Measurements from ENCODE around the gene MICU1.
"Not testable (repeated sequence)": the region's sequence is repeated elsewhere in the genome, so short reads cannot be mapped to it uniquely, and the experiment has no call there.

The MICU1 gene

GRCh38 chr10:72355214-72355555 lies 270.7 kb downstream of the MICU1 start:
- peak overlapping the region; percentile 95 for H3K27ac ChIP-seq (ENCODE audit: low read depth, low read length)
- H3K27me3 ChIP-seq (ENCODE audit: insufficient read depth, low read length), result no peaks in the 10 kb centered on the region
- no peaks in the 10 kb centered on the region for H3K36me3 ChIP-seq (ENCODE audit: insufficient read depth, low read length)
- peaks cover 15% of the 10 kb centered on the region for H3K4me1 ChIP-seq (ENCODE audit: control insufficient read depth, insufficient read depth, low read length, unreplicated experiment)
- peak overlapping the region; percentile 93 for H3K4me3 ChIP-seq (ENCODE audit: low read depth, low read length)
- H2AFZ ChIP-seq (ENCODE audit: low read length, unreplicated experiment), result peak overlapping the region; percentile 93
- H3K79me2 ChIP-seq (ENCODE audit: control insufficient read depth, insufficient read depth, low read length, unreplicated experiment), result peaks cover 35% of the 10 kb centered on the region

GRCh38 chr10:72354356-72355213 lies 271.3 kb downstream of the MICU1 start, which contains the start of gene DNAJB12:
TSS of gene DNAJB12 (minus strand) at chr10:72354919. CDS start at chr10:72354897, 22 bp downstream.
- peak within 1 kb of the TSS; percentile 93 for H3K4me3 ChIP-seq (ENCODE audit: low read depth, low read length)
- H3K4me1 ChIP-seq (ENCODE audit: control insufficient read depth, insufficient read depth, low read length, unreplicated experiment), result peaks cover 15% of the 10 kb centered on the region
- H3K27ac ChIP-seq (ENCODE audit: low read depth, low read length), result peak within 1 kb of the TSS; percentile 95
- H3K36me3 ChIP-seq (ENCODE audit: insufficient read depth, low read length), result no peaks in the 10 kb centered on the region
- H3K27me3 ChIP-seq (ENCODE audit: insufficient read depth, low read length), result no peaks in the 10 kb centered on the region
- peak within 1 kb of the TSS; percentile 94 for H2AFZ ChIP-seq (ENCODE audit: low read length, unreplicated experiment)
- peaks cover 35% of the 10 kb centered on the region for H3K79me2 ChIP-seq (ENCODE audit: control insufficient read depth, insufficient read depth, low read length, unreplicated experiment)

- H3K36me3 ChIP-seq (ENCODE audit: insufficient read depth, low read length), result no peaks in the 10 kb centered on the region
- peaks cover 15% of the 10 kb centered on the region for H3K4me1 ChIP-seq (ENCODE audit: control insufficient read depth, insufficient read depth, low read length, unreplicated experiment)
- H2AFZ ChIP-seq (ENCODE audit: low read length, unreplicated experiment), result no peak overlapping the region
- H3K4me3 ChIP-seq (ENCODE audit: low read depth, low read length), result peak overlapping the region; percentile 93
- no peaks in the 10 kb centered on the region for H3K27me3 ChIP-seq (ENCODE audit: insufficient read depth, low read length)
- peak overlapping the region; percentile 95 for H3K27ac ChIP-seq (ENCODE audit: low read depth, low read length)
- H3K79me2 ChIP-seq (ENCODE audit: control insufficient read depth, insufficient read depth, low read length, unreplicated experiment), result peaks cover 35% of the 10 kb centered on the region
Measured at GRCh38 chr10:72353965-72354355, 271.9 kb downstream of the MICU1 start.

- Histone ChIP-seq H3K4me1 (ENCODE audit: control insufficient read depth, insufficient read depth, low read length, unreplicated experiment) (peaks cover 15% of the 10 kb centered on the region), H3K4me3 (ENCODE audit: low read depth, low read length) (peak overlapping the region; percentile 93), H3K27me3 (ENCODE audit: insufficient read depth, low read length) (no peaks in the 10 kb centered on the region), H2AFZ (ENCODE audit: low read length, unreplicated experiment) (no peak overlapping the region), H3K36me3 (ENCODE audit: insufficient read depth, low read length) (no peaks in the 10 kb centered on the region), H3K27ac (ENCODE audit: low read depth, low read length) (peak overlapping the region; percentile 95), H3K79me2 (ENCODE audit: control insufficient read depth, insufficient read depth, low read length, unreplicated experiment) (peaks cover 35% of the 10 kb centered on the region)
Measured at GRCh38 chr10:72353028-72353964, 272.6 kb downstream of the MICU1 start.

GRCh38 chr10:72351479-72351878 lies 274.4 kb downstream of the MICU1 start:
- Histone ChIP-seq H3K27me3 (ENCODE audit: insufficient read depth, low read length) (no peaks in the 10 kb centered on the region), H3K4me3 (ENCODE audit: low read depth, low read length) (no peak overlapping the region), H2AFZ (ENCODE audit: low read length, unreplicated experiment) (no peak overlapping the region), H3K4me1 (ENCODE audit: control insufficient read depth, insufficient read depth, low read length, unreplicated experiment) (peaks cover 15% of the 10 kb centered on the region), H3K27ac (ENCODE audit: low read depth, low read length) (no peak overlapping the region), H3K36me3 (ENCODE audit: insufficient read depth, low read length) (no peaks in the 10 kb centered on the region), H3K79me2 (ENCODE audit: control insufficient read depth, insufficient read depth, low read length, unreplicated experiment) (peaks cover 40% of the 10 kb centered on the region)

DNA sequence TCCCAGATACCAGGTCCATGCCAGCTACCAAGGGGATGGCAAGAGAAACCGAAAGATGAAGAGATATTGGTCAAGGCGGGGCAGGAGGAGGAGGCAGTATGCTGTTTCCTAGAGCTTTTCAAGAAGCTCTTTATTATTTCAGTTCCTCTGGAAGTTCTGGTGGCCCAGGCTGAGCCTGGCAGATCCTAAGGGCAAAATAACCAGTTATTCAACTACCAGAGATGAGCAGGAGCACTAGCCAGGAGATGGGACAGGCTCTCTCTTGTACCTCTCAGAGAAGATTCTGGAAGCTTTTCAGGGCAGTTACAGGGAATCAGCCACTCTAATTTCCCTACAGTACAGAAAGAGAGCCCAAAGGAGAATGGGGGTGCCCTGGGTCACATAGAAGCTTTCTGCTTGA lies 276.4 kb downstream of the MICU1 start:
- H3K79me2 ChIP-seq (ENCODE audit: control insufficient read depth, insufficient read depth, low read length, unreplicated experiment), result peaks cover 40% of the 10 kb centered on the region

GRCh38 chr10:72348282-72348681 lies 277.6 kb downstream of the MICU1 start:
- H3K27ac ChIP-seq (ENCODE audit: low read depth, low read length), result no peak overlapping the region
- peaks cover 31% of the 10 kb centered on the region for H3K79me2 ChIP-seq (ENCODE audit: control insufficient read depth, insufficient read depth, low read length, unreplicated experiment)
- no peak overlapping the region for H3K4me3 ChIP-seq (ENCODE audit: low read depth, low read length)
- no peak overlapping the region for H2AFZ ChIP-seq (ENCODE audit: low read length, unreplicated experiment)
- peaks cover 12% of the 10 kb centered on the region for H3K4me1 ChIP-seq (ENCODE audit: control insufficient read depth, insufficient read depth, low read length, unreplicated experiment)
- H3K27me3 ChIP-seq (ENCODE audit: insufficient read depth, low read length), result no peaks in the 10 kb centered on the region
- 0 out of 2 replicates have a peak, but pooled peaks cover under 1% of the 10 kb centered on the region for H3K36me3 ChIP-seq (ENCODE audit: insufficient read depth, low read length)

More for the DNA sequence above, 276.4 kb downstream of the MICU1 start:
- no peak overlapping the region for H3K4me3 ChIP-seq (ENCODE audit: low read depth, low read length)
- H3K36me3 ChIP-seq (ENCODE audit: insufficient read depth, low read length), result no peaks in the 10 kb centered on the region
- no peak overlapping the region for H2AFZ ChIP-seq (ENCODE audit: low read length, unreplicated experiment)
- H3K27me3 ChIP-seq (ENCODE audit: insufficient read depth, low read length), result no peaks in the 10 kb centered on the region
- H3K27ac ChIP-seq (ENCODE audit: low read depth, low read length), result no peak overlapping the region
- peaks cover 15% of the 10 kb centered on the region for H3K4me1 ChIP-seq (ENCODE audit: control insufficient read depth, insufficient read depth, low read length, unreplicated experiment)

DNA sequence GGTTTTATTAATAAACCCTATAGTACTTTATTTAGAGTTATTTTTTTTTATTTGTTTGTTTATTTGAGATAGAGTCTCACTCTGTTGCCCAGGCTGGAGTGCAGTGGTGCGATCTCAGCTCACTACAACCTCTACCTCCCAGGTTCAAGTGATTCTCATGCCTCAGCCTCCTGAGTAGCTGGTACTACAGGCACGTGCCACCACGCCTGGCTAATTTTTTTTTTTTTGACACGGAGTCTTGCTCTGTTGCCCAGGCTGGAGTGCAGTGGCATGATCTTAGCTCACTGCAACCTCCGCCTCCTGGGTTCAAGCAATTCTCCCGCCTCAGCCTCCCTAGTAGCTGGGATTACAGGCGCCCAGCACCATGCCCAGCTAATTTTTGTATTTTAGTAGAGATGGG lies 279.8 kb downstream of the MICU1 start:
- not testable (repeated sequence) for H3K4me1 ChIP-seq (ENCODE audit: control insufficient read depth, insufficient read depth, low read length, unreplicated experiment); H3K27ac ChIP-seq (ENCODE audit: low read depth, low read length); H3K36me3 ChIP-seq (ENCODE audit: insufficient read depth, low read length); H3K27me3 ChIP-seq (ENCODE audit: insufficient read depth, low read length); H3K4me3 ChIP-seq (ENCODE audit: low read depth, low read length); H3K79me2 ChIP-seq (ENCODE audit: control insufficient read depth, insufficient read depth, low read length, unreplicated experiment); H2AFZ ChIP-seq (ENCODE audit: low read length, unreplicated experiment)

DNA sequence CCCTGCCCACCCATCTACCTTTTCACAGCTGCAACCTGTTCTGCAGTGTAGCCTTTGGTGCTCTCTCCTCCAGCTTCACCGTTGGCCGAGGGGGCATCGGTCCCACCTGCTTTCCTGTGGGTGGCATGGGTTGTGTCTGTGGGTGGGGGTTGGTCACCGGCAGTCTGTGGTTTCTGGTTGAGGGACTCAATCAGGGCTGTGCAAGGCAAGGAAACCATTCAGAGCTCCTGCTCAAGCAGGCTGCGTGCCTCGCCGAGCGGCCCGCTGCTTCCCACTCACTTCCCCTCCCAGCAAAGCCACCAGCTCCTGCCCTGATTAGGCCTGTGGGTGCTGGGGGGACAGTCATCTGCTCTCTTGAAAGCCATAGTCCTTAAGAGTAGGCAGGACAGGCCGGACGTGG lies 280.9 kb downstream of the MICU1 start:
- Histone ChIP-seq H3K4me3 (ENCODE audit: low read depth, low read length) (no peak overlapping the region), H3K79me2 (ENCODE audit: control insufficient read depth, insufficient read depth, low read length, unreplicated experiment) (peaks cover 5% of the 10 kb centered on the region)

GRCh38 chr10:72342911-72343310 lies 283.0 kb downstream of the MICU1 start:
- no peak overlapping the region for H2AFZ ChIP-seq (ENCODE audit: low read length, unreplicated experiment)
- peaks cover 7% of the 10 kb centered on the region; the same call in 1 of the 2 replicates for H3K36me3 ChIP-seq (ENCODE audit: insufficient read depth, low read length)
- H3K4me1 ChIP-seq (ENCODE audit: control insufficient read depth, insufficient read depth, low read length, unreplicated experiment), result peaks cover 7% of the 10 kb centered on the region
- peaks cover 5% of the 10 kb centered on the region for H3K79me2 ChIP-seq (ENCODE audit: control insufficient read depth, insufficient read depth, low read length, unreplicated experiment)
- no peak overlapping the region for H3K27ac ChIP-seq (ENCODE audit: low read depth, low read length)
- no peaks in the 10 kb centered on the region for H3K27me3 ChIP-seq (ENCODE audit: insufficient read depth, low read length)
- H3K4me3 ChIP-seq (ENCODE audit: low read depth, low read length), result no peak overlapping the region

More for the DNA sequence above, 280.9 kb downstream of the MICU1 start:
- Histone ChIP-seq H2AFZ (ENCODE audit: low read length, unreplicated experiment) (no peak overlapping the region), H3K27ac (ENCODE audit: low read depth, low read length) (no peak overlapping the region), H3K27me3 (ENCODE audit: insufficient read depth, low read length) (no peaks in the 10 kb centered on the region), H3K36me3 (ENCODE audit: insufficient read depth, low read length) (peaks cover 7% of the 10 kb centered on the region; the same call in 1 of the 2 replicates), H3K4me1 (ENCODE audit: control insufficient read depth, insufficient read depth, low read length, unreplicated experiment) (peaks cover 7% of the 10 kb centered on the region)

Measured in ACC112 (cell line).